HG03571 (cell line): ENCODE data around the gene PTPRN2.
"Not testable (repeated sequence)": the region's sequence is repeated elsewhere in the genome, so short reads cannot be mapped to it uniquely, and the experiment has no call there.

ENCODE experiments used
- ATAC-seq: cut with Tn5 transposase; IDR thresholded peaks from one replicate; pipeline ENCODE4 v1.9.1; 2021; ENCODE audit not compliant: unreplicated experiment

The PTPRN2 gene

GRCh38 chr7:157780721-157781120 is 806.9 kb downstream of the PTPRN2 start:
- no peak for ATAC-seq

- ATAC-seq, result no peak
Observed at GRCh38 chr7:157780312-157780711, 807.3 kb downstream of the PTPRN2 start.

DNA sequence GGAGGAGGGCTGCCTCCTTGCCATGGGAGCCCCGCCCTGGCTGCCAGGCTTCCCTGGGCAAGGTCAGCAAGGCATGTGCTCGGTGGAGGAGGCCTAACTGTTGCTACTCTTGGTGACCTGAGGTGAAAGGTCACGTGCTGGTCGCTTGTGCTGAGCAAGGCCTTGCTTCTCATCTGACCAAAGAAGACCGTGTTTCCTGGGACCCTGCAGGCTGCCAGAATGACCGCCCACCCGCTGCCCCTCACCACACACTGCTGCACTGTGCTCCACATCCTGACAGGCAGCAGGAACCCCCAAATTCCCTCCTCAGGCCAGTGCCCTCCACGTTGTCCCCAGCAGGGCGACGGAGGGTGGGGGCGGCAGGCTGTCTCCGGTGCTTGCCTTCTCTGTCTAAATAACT is 808.4 kb downstream of the PTPRN2 start:
- ATAC-seq, result no peak

- ATAC-seq, result not testable (repeated sequence)
Observed at GRCh38 chr7:157777194-157777762, 810.3 kb downstream of the PTPRN2 start.

- ATAC-seq, result no peak
Observed at GRCh38 chr7:157775560-157776332, 811.9 kb downstream of the PTPRN2 start.

GRCh38 chr7:157775021-157775559 is 812.5 kb downstream of the PTPRN2 start:
- ATAC-seq, result no peak

DNA sequence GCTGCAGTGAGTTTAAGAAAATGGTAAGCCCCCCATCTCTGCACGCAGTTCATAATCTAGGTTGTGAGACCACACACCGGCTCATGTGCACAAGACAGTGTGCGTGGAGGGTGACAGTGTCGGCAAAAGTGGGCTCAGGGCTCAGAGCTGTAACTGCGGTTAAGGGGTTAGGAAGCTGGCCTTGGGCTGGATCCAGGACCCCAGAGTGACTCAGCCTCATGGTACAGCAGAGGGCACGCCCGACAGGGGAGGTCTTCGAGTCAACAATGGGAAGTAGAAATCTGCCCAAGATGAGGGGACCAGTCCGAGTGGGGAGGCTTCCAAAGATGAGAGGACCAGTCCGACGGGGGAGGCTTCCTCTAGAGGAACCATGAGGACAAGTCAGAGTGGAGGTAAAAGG is 813.1 kb downstream of the PTPRN2 start:
- ATAC-seq, result no peak

GRCh38 chr7:157773361-157773760 is 814.3 kb downstream of the PTPRN2 start:
- ATAC-seq, result no peak

DNA sequence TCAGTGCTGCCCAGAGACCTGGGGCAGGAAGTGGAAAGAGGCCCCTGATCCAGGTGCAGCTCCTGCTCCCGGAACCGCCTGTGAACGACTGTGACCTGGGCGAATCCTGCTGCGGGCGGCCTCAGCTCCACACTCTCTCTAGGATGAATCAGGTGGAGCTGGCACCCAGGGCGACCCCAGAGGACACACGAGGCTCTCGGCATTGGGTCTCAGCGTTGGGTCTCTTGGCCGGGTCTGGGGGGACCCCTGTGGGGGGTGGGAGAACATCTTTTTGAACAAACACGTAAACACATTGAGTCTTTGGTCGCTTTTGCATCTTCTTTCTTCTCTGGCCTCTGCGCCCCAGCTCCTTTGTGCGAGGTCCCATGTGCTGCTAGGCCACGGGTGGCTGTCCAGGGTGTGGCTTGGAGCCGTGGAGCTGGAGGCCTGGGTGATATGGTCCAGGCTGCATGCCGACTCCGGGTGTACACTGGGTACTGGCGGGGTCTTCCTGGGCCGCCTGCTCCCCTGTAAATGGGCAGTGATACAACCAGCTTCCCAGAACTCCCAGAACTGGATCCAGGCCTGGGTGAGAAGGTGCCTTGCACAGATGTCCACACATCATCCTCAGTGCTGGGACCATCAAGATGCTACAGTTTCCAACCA is 815.0 kb downstream of the PTPRN2 start:
- ATAC-seq, result no peak

DNA sequence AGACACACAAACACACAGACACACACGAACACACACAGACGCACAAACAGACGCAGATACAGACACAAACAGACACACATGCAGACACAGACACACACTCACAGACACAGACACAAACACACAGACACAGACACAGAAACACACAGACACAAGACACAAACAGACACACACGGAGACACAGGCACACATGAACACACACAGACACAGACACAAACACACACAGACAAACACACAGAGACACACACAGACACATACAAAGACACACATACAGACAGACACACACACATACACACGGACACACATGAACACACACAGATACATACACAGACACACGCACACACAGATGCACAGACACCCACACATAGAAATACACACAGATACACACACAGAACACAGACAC is 815.9 kb downstream of the PTPRN2 start:
- ATAC-seq, result no peak

- no peak for ATAC-seq
Observed at GRCh38 chr7:157770716-157771320, 816.8 kb downstream of the PTPRN2 start.

GRCh38 chr7:157769526-157770215 is 818.0 kb downstream of the PTPRN2 start:
- ATAC-seq, result no peak

DNA sequence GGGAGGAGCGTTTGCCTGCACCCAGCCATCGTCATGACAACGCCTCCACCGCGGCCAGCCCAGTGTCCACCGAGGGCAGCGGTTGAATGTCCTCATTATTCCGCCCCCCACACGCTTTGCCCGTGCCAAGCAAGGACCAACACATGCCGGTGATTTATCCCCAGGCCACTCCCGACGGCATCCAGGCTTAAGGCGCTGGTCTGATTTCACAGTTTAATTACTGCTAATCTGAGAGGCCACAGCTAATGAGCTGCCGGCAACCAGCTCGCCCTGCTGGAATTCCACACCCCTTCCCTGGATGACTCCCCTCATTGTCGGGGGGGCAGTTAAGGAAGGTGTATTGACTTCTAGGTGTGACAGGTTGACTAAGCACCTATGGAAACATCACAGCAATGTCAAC is 818.5 kb downstream of the PTPRN2 start:
- no peak for ATAC-seq

DNA sequence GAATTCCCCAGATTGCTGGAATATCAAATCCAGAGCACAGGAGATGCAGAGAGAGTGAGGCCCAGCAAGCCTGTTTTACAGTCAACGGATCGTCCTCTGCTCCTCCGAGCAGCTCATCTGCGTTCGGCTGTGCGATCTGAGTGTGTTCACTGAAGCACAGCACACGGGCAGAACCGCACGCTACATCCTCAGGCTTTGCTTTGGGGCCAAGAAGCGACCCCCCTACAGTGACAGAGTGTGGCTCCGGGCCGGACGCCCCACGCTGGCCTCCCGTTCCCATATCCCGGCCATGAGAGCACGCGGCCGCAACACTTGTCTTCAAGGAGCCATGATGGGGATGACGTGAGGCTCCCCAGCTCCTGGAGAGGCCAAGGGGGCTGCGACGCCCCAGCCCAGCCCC is 819.4 kb downstream of the PTPRN2 start:
- no peak for ATAC-seq

GRCh38 chr7:157767506-157768197 is 820.0 kb downstream of the PTPRN2 start:
- no peak for ATAC-seq

GRCh38 chr7:157766098-157766497 is 821.5 kb downstream of the PTPRN2 start:
- ATAC-seq, result no peak

- no peak for ATAC-seq
Observed at GRCh38 chr7:157764946-157765537, 822.6 kb downstream of the PTPRN2 start.

DNA sequence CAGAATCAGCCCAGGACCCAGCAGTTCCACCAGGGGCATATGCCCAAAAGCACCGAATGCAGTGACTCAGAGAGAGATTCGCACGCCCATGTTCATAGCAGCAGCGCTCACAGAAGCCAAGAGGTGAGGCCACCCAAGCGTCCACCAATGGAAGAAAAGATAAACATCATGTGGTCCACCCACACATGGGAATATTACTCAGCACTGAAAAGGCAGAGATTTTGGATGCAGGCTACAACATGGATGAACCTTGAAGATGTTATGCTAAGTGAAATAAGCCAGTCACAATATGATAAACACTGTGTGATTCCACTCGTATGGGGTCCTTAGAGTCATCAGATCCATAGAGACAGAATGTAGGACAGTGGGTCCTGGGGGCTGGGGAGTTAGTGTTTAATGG is 823.4 kb downstream of the PTPRN2 start:
- ATAC-seq, result no peak

DNA sequence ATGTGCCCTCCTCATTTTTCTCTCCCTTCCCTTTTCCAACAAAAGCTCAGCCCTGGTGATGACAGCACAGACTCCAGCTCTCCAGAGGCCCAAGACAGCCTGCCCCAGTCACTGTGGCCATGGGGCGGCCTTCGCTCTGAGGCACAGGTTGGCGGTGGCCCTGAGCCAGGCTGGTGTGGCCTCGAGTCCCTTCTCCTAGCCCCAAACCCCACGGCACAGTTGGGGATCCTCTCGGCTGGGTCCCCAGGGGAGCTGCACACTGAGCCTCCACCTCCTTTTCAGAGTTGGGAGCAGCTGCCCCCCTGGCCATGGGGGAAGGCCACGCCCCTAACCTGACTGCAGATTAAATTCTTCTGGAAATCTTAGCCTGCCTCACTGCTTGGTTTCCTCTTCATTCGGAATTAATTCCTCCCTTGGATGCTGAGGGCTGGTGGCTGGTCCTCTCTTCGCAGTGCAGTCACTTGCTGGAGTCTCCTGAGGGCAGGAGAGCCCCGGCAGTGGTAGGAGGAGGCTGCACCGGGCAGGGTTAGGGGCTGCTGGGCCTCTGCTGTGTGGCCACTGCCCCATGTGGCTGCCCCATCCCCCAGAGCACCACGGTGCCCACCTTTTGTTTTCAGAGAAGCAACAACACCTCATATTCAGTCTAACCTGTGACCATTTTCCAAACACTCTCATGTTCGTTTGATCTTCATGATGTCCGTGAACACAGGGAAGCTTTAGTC is 824.2 kb downstream of the PTPRN2 start:
- no peak for ATAC-seq
